ENCODE data around the gene LYPD1. TPM values are rescaled to one million over a fixed set of nuclear protein-coding genes. Genes with fewer than 3 reads are reported as not detected.
A peak's percentile ranks its signal among the peaks of the same experiment; 100 is the strongest.

The LYPD1 gene
- polyA plus RNA-seq, 1 of the 3 experiments (the other 2 are of a cell fraction): 5.4 TPM

- peaks cover 0 to 3% of the 10 kb centered on the region in 2 experiments for H3K36me3 ChIP-seq (replicated peaks in 1 of 2; ENCODE audit: control insufficient read depth in 1 of 2, insufficient read depth in 2 of 2, low read length in 1 of 2)
- POLR2A ChIA-PET: no interaction called here
- peaks cover 8 to 29% of the 10 kb centered on the region in 2 experiments; a peak in 2 of 4 replicates for H3K4me1 ChIP-seq (ENCODE audit: control insufficient read depth in 1 of 2, insufficient read depth in 2 of 2, low read depth in 1 of 2, low read length in 1 of 2)
- H2AFZ ChIP-seq (ENCODE audit: low read depth): peak overlapping the region; percentile 64
- CTCF ChIA-PET: interaction anchor here (0.5 to 3.0 kb wide), 22 partner anchors 8 to 1111 kb away, joined by 3 to 24 read pairs (median 4); no protein-coding TSS in a partner anchor
- H3F3A ChIP-seq (replicated peaks; ENCODE audit: insufficient read depth): peaks cover 12% of the 10 kb centered on the region
- peak overlapping the region; percentile 49 to 76 for H3K4me3 ChIP-seq (ENCODE audit: low read depth in 2 of 2, low read length in 1 of 2)
- H3K79me2 ChIP-seq (ENCODE audit: insufficient read depth): no peaks in the 10 kb centered on the region; the same call in 1 of the 2 replicates
- DNase-seq: peak; percentile 59
- H4K20me1 ChIP-seq (ENCODE audit: insufficient read depth): no peaks in the 10 kb centered on the region
- peak overlapping the region; percentile 55 for H3K9ac ChIP-seq
- 1% methylated on average over 29 of the region's 80 CpGs for WGBS (ENCODE audit: low lambda C conversion rate)
- TF ChIP-seq FOXJ3 (CRISPR knock-in tag; IDR thresholded peaks at IDR 0.05): no peak
- TF ChIP-seq ELF1 (IDR thresholded peaks at IDR 0.05): no peak
- TF ChIP-seq MEF2A (IDR thresholded peaks at IDR 0.05; ENCODE audit: borderline replicate concordance, low read depth): no peak
- no peak for TF ChIP-seq PBX3 (IDR thresholded peaks at IDR 0.05)
- no peak for TF ChIP-seq YY1 (IDR thresholded peaks at IDR 0.05; ENCODE audit: low read depth)
- no peak for TF ChIP-seq SIN3A (IDR thresholded peaks at IDR 0.05; ENCODE audit: borderline replicate concordance, low read depth, low read length)
- peak; percentile 30 for TF ChIP-seq CTCF (IDR thresholded peaks at IDR 0.05)
- no peaks in the 10 kb centered on the region for H3K9me3 ChIP-seq
- no peak overlapping the region for H3K27ac ChIP-seq (ENCODE audit: low read depth in 2 of 2, low read length in 1 of 2)
- H3K9me2 ChIP-seq: no peaks in the 10 kb centered on the region
- H3K4me2 ChIP-seq: peak overlapping the region; percentile 95
- no peaks in the 10 kb centered on the region for H3K27me3 ChIP-seq (ENCODE audit: insufficient read depth)
Measured at GRCh38 chr2:132668987-132669907, 758 bp downstream of the LYPD1 start.

- H3K4me3 ChIP-seq (ENCODE audit: low read depth in 2 of 2, low read length in 1 of 2): peak overlapping the region in 1 of 2 experiments; percentile 76; a peak in 1 of 4 replicates
- TF ChIP-seq RAD21 (IDR thresholded peaks at IDR 0.05; ENCODE audit: low read length) (peak; percentile 26; the same call in 1 of the 2 replicates), CTCF (IDR thresholded peaks at IDR 0.05) (peak; percentile 47), MAX (IDR thresholded peaks at IDR 0.05; ENCODE audit: low read depth) (no peak), TAF1 (IDR thresholded peaks at IDR 0.05; ENCODE audit: borderline replicate concordance, low read depth, low read length) (no peak)
- H2AFZ ChIP-seq (ENCODE audit: low read depth): no peak overlapping the region
- H3K9me2 ChIP-seq: no peaks in the 10 kb centered on the region
- peaks cover 12% of the 10 kb centered on the region for H3F3A ChIP-seq (replicated peaks; ENCODE audit: insufficient read depth)
- H4K20me1 ChIP-seq (ENCODE audit: insufficient read depth): no peaks in the 10 kb centered on the region
- peak overlapping the region; percentile 95 for H3K4me2 ChIP-seq
- 18% methylated on average over 24 of the region's 25 CpGs for WGBS (ENCODE audit: low lambda C conversion rate)
- DNase-seq: peak; percentile 77
- H3K79me2 ChIP-seq (ENCODE audit: insufficient read depth): no peaks in the 10 kb centered on the region; the same call in 1 of the 2 replicates
- peak overlapping the region; percentile 55; the same call in 1 of the 2 replicates for H3K9ac ChIP-seq
- ChIA-PET POLR2A (interaction anchor here (0.7 kb wide), 1 partner anchor 38 kb away, joined by 3 read pairs; no protein-coding TSS in a partner anchor), CTCF (interaction anchor here (0.7 to 3.0 kb wide), 25 partner anchors 9 to 1176 kb away, joined by 3 to 24 read pairs (median 4); no protein-coding TSS in a partner anchor)
- H3K4me1 ChIP-seq (ENCODE audit: control insufficient read depth in 1 of 2, insufficient read depth in 2 of 2, low read depth in 1 of 2, low read length in 1 of 2): peaks cover 8 to 29% of the 10 kb centered on the region in 2 experiments; a peak in 2 of 4 replicates
- no peaks in the 10 kb centered on the region for H3K27me3 ChIP-seq (ENCODE audit: insufficient read depth)
- peaks cover 0 to 6% of the 10 kb centered on the region in 2 experiments for H3K36me3 ChIP-seq (replicated peaks in 1 of 2; ENCODE audit: control insufficient read depth in 1 of 2, insufficient read depth in 2 of 2, low read length in 1 of 2)
- 0 out of 4 replicates have a peak overlapping the region, but pooled peaks of 1 of the 2 experiments have one; percentile 3 for H3K27ac ChIP-seq (ENCODE audit: low read depth in 2 of 2, low read length in 1 of 2)
- no peaks in the 10 kb centered on the region for H3K9me3 ChIP-seq
Measured at GRCh38 chr2:132668189-132668823, 1.7 kb downstream of the LYPD1 start.
